Duodenal mucosa (tissue), 2 donors: ENCODE measurements around the gene AIMP1.

Experiments
- H3K27ac ChIP-seq: one replicate; pipeline ENCODE4 v1.7.0; 2013; ENCODE audit warnings: low read depth, low read length
- H3K27me3 ChIP-seq, 2 donors: one replicate each; pipeline ENCODE4 v1.7.0; 2013; ENCODE audit warnings: low read length in 2 of 2, control low read depth in 1 of 2; ENCODE audit not compliant: insufficient read depth in 2 of 2, control insufficient read depth in 1 of 2
- H3K36me3 ChIP-seq, 2 donors: one replicate each; pipeline ENCODE4 v1.7.0; 2013; ENCODE audit warnings: low read length in 2 of 2, control low read depth in 1 of 2; ENCODE audit not compliant: insufficient read depth in 2 of 2, control insufficient read depth in 1 of 2
- H3K4me1 ChIP-seq, 2 donors: one replicate each; pipeline ENCODE4 v1.7.0; 2013; ENCODE audit warnings: low read length in 2 of 2, control low read depth in 1 of 2; ENCODE audit not compliant: insufficient read depth in 2 of 2, control insufficient read depth in 1 of 2
- H3K4me3 ChIP-seq, 2 donors: one replicate each; pipeline ENCODE4 v1.7.0; 2013; ENCODE audit warnings: low read length in 2 of 2, low read depth in 1 of 2
- H3K9ac ChIP-seq, 2 donors: one replicate each; pipeline ENCODE4 v1.7.0; 2013; ENCODE audit warnings: low read length in 2 of 2, low read depth in 1 of 2
- H3K9me3 ChIP-seq, 2 donors: one replicate each; pipeline ENCODE4 v1.7.0; 2013; ENCODE audit warnings: low read length in 2 of 2, control low read depth in 1 of 2; ENCODE audit not compliant: control insufficient read depth in 1 of 2

AIMP1 gene

DNA sequence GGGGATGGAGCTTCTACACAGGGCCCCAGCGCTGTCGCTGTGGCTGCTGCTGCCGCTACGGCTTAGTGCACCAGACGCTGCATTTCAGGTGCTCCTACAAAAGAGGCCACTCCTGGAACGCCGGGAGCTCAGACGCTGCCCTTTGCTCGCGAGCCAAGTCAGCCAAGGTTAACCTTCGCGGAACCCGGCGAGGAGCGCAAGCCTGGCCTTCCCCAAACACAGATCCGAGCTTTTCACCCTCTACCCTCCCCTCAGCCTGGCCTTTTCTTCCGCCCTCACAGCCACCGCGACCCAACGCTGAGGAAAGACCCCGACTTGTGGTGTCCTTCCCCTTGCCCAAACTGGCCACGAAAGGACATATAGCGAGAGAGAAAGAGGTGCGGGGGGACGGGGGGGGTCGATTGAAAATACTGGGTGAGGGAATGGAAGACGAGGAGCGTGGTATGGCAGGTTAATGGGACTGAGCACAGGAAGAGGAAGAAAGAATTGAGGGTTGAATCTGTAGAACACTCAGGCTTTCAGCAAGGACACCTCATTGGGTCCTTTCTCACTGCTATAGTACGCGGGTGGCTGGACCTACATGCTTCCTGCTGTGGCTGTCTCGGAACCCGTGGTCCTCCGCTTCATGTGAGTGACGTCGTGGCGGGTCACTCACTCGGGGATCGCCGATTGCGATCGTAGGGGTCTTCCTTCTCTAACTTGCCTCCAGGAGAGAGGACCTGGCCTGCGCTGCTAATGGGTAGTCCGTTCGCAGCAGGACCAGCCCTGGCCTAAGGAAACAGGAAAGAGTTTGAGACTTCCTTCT is at the start of gene AIMP1, which contains the start of gene TBCK:
Gene AIMP1, plus strand, starts transcription at position 583 of the 805 bp plus-strand sequence. CDS start 8,460 bp downstream, outside the sequence.
Gene TBCK, minus strand, starts transcription at position 242 of the 805 bp plus-strand sequence. CDS start 7,249 bp downstream, outside the sequence.
- H3K36me3 ChIP-seq: no peaks in the 10 kb centered on the region
- H3K9ac ChIP-seq: peak within 1 kb of the TSS; percentile 90 to 94
- peaks cover 16 to 17% of the 10 kb centered on the region in 2 donors for H3K4me1 ChIP-seq
- H3K9me3 ChIP-seq: no peaks in the 10 kb centered on the region
- H3K27ac ChIP-seq: peak within 1 kb of the TSS; percentile 94
- peak within 1 kb of the TSS; percentile 82 to 93 for H3K4me3 ChIP-seq
- no peaks in the 10 kb centered on the region for H3K27me3 ChIP-seq

DNA sequence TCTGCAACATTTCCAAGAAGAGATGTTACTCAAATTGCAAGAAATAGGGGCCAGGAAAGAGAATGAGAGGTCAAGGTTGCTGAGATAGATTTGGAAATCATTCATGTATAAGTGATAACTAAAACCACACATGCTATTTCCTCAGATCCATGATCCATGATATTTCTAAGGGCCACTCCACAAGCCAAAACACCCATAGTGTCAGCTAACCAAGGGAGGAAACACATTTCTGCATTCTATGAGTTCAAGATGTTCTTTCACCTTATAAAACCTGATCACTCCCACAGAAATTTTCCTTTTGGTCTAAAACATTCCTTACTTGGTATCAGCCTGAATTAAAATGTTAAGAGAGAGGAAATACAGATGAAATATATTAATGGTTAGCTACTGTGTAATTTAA is 47.6 kb upstream of the AIMP1 start:
- no peaks in the 10 kb centered on the region for H3K27me3 ChIP-seq
- H3K4me1 ChIP-seq: peaks cover 5% of the 10 kb centered on the region in 2 donors
- no peaks in the 10 kb centered on the region for H3K36me3 ChIP-seq
- H3K9ac ChIP-seq: no peak overlapping the region
- no peaks in the 10 kb centered on the region for H3K9me3 ChIP-seq
- no peak overlapping the region for H3K4me3 ChIP-seq
- no peak overlapping the region for H3K27ac ChIP-seq

DNA sequence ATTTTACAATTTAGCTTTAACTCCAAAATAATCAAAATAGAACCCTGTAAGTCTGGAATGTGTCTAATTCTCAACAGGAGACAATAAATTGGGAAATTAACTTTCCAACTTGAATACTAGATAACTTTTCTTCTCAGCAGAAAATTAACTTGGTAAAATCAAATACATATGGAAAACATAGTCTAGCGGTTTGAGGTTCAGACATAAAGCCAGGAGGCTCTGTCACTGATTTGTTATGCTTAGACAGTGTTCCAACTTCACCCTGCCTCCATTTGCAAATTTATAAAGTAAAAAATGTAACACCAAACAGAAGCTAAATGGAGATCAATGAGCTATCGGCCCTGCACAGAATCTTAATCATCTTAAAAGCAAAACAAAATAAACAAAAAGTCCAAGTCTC is 46.6 kb upstream of the AIMP1 start:
- H3K27ac ChIP-seq: no peak overlapping the region
- peaks cover 0 to 4% of the 10 kb centered on the region in 2 donors for H3K36me3 ChIP-seq
- H3K9me3 ChIP-seq: no peaks in the 10 kb centered on the region
- peaks cover 4% of the 10 kb centered on the region in 2 donors for H3K4me1 ChIP-seq
- no peak overlapping the region for H3K9ac ChIP-seq
- H3K27me3 ChIP-seq: no peaks in the 10 kb centered on the region
- no peak overlapping the region for H3K4me3 ChIP-seq

- no peaks in the 10 kb centered on the region for H3K27me3 ChIP-seq
- no peak overlapping the region for H3K9ac ChIP-seq
- H3K4me3 ChIP-seq: no peak overlapping the region
- no peaks in the 10 kb centered on the region for H3K9me3 ChIP-seq
- peaks cover 0 to 4% of the 10 kb centered on the region in 2 donors for H3K36me3 ChIP-seq
- no peaks in the 10 kb centered on the region for H3K4me1 ChIP-seq
- no peak overlapping the region for H3K27ac ChIP-seq
Observed at GRCh38 chr4:106270736-106271135, 45.6 kb upstream of the AIMP1 start.

DNA sequence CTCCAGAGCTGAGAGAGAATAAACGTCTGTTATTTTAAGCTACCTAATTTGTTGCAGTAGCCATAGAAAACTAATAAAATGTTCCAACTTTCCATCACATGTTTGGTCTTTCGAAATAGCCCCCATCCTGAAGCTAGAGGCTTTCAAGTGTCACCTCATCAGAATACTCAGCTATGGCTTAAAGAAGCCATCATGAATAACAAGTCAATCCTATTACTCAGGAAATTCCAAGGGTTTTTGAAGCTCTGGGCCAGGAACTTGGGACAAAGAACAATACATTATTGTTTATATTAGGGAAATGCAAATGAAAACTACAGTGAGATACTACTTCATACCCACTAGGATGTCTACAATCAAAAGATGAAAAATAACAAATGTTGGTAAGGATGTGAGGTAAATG is 42.5 kb upstream of the AIMP1 start:
- H3K4me1 ChIP-seq: no peaks in the 10 kb centered on the region

DNA sequence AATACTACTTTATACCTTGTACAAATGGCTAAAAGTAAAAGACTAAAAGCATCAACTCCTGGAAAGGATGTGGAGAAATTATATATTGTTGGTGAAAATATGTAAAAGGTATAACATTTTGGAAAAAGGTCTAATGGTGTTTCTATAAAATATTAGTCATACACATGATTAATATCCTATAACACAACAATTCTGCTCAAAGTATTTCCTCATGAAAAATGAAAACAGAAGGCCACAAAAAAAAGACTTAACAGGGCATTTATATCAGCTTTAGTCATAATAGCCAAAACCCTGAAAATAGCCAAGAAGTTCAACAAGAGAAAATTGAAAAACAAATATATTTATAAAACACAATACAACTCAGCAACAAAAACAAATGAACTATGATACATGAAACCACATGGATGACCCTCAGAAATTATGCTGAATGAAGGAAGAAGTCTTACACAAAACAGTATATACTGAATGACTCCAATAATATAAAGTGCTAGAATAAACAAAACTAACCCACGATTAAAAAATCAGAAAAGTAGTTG is 39.1 kb upstream of the AIMP1 start:
- H3K9ac ChIP-seq: no peak overlapping the region
- H3K36me3 ChIP-seq: peaks cover 0 to 4% of the 10 kb centered on the region in 2 donors
- H3K27ac ChIP-seq: no peak overlapping the region
- no peaks in the 10 kb centered on the region for H3K27me3 ChIP-seq
- no peaks in the 10 kb centered on the region for H3K4me1 ChIP-seq
- no peaks in the 10 kb centered on the region for H3K9me3 ChIP-seq
- no peak overlapping the region for H3K4me3 ChIP-seq

More for the DNA sequence above, 42.5 kb upstream of the AIMP1 start:
- peaks cover 0 to 4% of the 10 kb centered on the region in 2 donors for H3K36me3 ChIP-seq
- H3K9me3 ChIP-seq: no peaks in the 10 kb centered on the region
- H3K27me3 ChIP-seq: no peaks in the 10 kb centered on the region
- H3K9ac ChIP-seq: no peak overlapping the region
- H3K27ac ChIP-seq: no peak overlapping the region
- H3K4me3 ChIP-seq: no peak overlapping the region

- no peaks in the 10 kb centered on the region for H3K9me3 ChIP-seq
- H3K36me3 ChIP-seq: no peaks in the 10 kb centered on the region
- no peak overlapping the region for H3K27ac ChIP-seq
- H3K4me3 ChIP-seq: no peak overlapping the region
- H3K27me3 ChIP-seq: no peaks in the 10 kb centered on the region
- H3K9ac ChIP-seq: no peak overlapping the region
- no peaks in the 10 kb centered on the region for H3K4me1 ChIP-seq
Observed at GRCh38 chr4:106284227-106284626, 32.1 kb upstream of the AIMP1 start.

DNA sequence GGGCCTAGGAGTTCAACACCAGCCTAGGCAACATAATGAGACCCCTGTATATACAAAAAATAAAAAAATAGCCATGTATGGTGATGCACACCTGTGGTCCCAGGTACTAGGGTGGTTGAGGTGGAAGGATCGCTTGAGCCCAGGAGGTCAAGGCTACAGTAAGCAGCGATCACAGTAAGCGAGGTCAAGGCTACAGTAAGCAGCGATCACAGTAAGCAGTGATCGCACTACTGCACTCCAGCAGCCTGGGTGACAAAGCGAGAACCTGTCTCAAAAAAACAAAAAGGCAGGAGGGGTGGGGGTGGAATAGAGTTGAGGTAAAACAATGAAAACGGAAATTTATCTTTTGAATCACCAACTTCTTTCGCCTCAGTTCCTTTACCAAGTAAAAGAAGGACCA is 29.7 kb upstream of the AIMP1 start:
- no peak overlapping the region for H3K9ac ChIP-seq
- H3K4me1 ChIP-seq: no peaks in the 10 kb centered on the region
- no peak overlapping the region for H3K27ac ChIP-seq
- H3K4me3 ChIP-seq: no peak overlapping the region
- H3K36me3 ChIP-seq: peaks cover 0 to 11% of the 10 kb centered on the region in 2 donors
- H3K9me3 ChIP-seq: no peaks in the 10 kb centered on the region
- no peaks in the 10 kb centered on the region for H3K27me3 ChIP-seq

DNA sequence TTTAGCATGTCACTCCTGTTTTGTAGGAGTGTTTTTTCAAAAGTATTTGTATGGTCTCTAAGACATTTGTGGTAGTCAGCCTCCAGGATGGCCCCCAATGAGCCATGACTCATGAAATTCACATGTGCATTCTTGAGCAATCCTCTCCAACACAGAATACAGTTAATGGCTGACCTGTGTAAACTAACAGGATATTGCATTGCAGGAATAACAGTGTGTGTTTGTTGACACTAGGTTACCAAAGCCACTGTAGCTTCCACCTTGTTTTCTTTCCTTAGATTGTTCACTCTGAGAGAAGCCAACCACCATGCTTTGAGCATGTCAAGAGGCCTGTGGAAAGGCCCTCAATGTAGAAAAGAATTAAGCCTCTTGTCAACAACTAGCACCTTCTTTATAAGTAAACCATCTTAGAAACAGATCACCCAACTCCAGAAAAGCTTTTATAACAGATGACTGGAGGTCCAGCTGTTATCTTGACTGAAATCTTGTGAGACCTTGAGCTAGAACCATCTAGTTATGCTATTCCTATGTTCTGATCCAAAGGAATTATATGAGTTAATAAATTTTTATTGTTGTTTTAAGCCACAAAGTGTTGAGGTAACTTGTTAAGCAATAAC is 28.9 kb upstream of the AIMP1 start:
- peaks cover 0 to 15% of the 10 kb centered on the region in 2 donors for H3K36me3 ChIP-seq
- no peaks in the 10 kb centered on the region for H3K9me3 ChIP-seq
- no peaks in the 10 kb centered on the region for H3K4me1 ChIP-seq
- no peak overlapping the region for H3K9ac ChIP-seq
- no peak overlapping the region for H3K4me3 ChIP-seq
- no peak overlapping the region for H3K27ac ChIP-seq
- H3K27me3 ChIP-seq: no peaks in the 10 kb centered on the region

- H3K4me1 ChIP-seq: no peaks in the 10 kb centered on the region
- H3K27ac ChIP-seq: no peak overlapping the region
- H3K36me3 ChIP-seq: peaks cover 0 to 25% of the 10 kb centered on the region in 2 donors
- no peaks in the 10 kb centered on the region for H3K27me3 ChIP-seq
- H3K9me3 ChIP-seq: no peaks in the 10 kb centered on the region
- H3K4me3 ChIP-seq: no peak overlapping the region
- H3K9ac ChIP-seq: no peak overlapping the region
Observed at GRCh38 chr4:106289737-106290136, 26.6 kb upstream of the AIMP1 start.
